LNCaP clone FGC (cell line): ENCODE results near the gene CELF1.

Experiments used
- DNase-seq: peaks from one replicate; pipeline ENCODE4 v3.0.0-alpha.2; 2011; ENCODE audit warnings: low read depth
- H3K4me3 ChIP-seq: 2 replicates; pipeline ENCODE4 v1.5.1; 2011; ENCODE audit warnings: mild to moderate bottlenecking, low read depth, low read length, control low read depth
- TF ChIP-seq, protein P1 (sequence below): IDR thresholded peaks from 2 replicates; pipeline ENCODE4 v1.5.1; 2012; ENCODE audit warnings: mild to moderate bottlenecking; ENCODE audit not compliant: control insufficient read depth, insufficient read depth; ENCODE audit errors: extremely low read depth

Gene CELF1

DNA sequence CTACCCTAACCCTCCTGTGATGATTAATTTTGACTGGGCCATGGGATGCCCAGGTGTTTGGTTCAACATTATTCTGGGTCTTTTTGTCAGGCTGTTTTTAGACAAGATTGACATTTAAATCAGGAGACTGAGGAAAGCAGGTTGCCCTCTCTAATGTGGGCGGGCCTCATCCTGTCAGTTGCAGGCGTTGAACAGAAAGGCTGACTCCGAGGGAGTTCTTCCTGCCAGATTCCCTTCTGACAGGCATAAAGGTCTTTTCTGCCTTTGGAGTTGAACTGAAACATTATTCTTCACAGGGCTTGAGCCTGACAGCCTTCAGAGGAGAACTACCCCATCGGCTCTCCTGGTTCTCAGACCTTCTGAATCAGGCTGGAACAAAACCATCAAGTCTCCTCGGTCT, 122.4 kb downstream of the CELF1 start:
- TF ChIP-seq, protein P1, sequence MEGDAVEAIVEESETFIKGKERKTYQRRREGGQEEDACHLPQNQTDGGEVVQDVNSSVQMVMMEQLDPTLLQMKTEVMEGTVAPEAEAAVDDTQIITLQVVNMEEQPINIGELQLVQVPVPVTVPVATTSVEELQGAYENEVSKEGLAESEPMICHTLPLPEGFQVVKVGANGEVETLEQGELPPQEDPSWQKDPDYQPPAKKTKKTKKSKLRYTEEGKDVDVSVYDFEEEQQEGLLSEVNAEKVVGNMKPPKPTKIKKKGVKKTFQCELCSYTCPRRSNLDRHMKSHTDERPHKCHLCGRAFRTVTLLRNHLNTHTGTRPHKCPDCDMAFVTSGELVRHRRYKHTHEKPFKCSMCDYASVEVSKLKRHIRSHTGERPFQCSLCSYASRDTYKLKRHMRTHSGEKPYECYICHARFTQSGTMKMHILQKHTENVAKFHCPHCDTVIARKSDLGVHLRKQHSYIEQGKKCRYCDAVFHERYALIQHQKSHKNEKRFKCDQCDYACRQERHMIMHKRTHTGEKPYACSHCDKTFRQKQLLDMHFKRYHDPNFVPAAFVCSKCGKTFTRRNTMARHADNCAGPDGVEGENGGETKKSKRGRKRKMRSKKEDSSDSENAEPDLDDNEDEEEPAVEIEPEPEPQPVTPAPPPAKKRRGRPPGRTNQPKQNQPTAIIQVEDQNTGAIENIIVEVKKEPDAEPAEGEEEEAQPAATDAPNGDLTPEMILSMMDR, result no peak
- no peak for DNase-seq
- H3K4me3 ChIP-seq, result no peak overlapping the region

DNA sequence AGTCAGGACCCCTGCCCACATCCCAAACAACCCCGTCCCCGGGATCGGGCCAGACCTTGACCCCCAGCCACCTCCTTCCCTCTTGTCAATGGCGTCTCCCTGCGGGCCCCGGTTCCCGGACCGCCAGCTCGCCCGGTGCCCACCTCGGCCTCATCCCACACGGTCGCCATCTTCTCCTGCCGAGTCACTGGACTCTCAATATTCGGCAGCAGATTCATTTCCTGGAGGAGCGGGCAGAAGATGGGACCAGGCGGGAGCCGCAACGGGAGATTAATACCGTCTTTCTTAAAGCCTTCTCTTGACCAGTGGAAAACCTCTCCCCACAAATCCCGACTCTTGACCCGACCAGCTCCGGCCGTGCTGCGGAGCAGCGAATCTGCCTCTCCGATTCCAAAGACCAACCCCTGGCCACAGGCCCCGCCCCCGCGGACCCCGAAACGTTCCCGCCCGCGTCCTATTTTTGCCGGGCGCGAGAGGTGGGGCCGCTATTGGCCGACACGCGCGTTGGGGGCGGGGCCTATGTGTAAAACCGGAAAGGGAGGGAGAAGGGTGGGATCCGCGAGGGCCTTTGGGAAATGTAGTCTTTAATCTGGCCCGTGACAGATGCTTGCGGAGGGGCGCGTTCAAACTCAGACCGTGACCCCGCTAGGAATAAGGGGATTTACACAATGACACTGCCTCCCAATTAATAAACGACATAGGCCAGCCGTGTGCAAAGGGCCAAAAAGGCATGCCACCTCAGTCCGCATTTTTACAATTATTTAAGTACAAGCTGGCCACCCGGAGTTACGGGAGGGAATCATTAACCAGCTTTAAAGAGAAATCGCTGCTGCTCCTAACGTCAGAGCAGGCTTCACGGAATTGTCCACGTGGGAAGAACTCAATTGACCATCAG, 126.6 kb downstream of the CELF1 start, which contains the start of gene PSMC3:
TSS of gene PSMC3 (minus strand) at position 378 of the 895 bp plus-strand sequence. CDS start at position 218, 160 bp downstream.
- TF ChIP-seq, protein P1, result no peak
- peak; percentile 71 for DNase-seq

DNA sequence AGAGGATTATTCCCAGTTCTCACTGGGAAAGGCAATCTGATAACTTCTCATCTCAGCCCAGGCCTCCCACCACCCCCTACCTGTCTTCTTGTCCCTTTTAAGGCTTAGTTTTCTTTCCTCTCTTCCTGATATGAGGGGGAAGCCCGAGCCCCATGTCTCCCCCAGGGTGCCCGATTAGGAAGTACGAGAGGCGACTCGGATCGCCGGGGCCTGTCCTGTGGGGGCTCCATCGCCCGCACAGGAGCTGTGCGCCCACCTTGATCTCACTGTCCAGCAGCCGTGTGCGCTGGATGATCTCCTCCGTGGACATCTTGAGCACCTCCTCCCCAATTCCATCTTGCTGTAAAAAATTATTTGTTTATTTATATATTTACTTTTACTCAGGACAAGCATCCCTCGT, 127.3 kb downstream of the CELF1 start:
- TF ChIP-seq, protein P1, result no peak
- H3K4me3 ChIP-seq, result peak overlapping the region; percentile 88
- no peak for DNase-seq

More for the DNA sequence above, 126.6 kb downstream of the CELF1 start, which contains the start of gene PSMC3:
- H3K4me3 ChIP-seq, result peak within 1 kb of the TSS; percentile 88

DNA sequence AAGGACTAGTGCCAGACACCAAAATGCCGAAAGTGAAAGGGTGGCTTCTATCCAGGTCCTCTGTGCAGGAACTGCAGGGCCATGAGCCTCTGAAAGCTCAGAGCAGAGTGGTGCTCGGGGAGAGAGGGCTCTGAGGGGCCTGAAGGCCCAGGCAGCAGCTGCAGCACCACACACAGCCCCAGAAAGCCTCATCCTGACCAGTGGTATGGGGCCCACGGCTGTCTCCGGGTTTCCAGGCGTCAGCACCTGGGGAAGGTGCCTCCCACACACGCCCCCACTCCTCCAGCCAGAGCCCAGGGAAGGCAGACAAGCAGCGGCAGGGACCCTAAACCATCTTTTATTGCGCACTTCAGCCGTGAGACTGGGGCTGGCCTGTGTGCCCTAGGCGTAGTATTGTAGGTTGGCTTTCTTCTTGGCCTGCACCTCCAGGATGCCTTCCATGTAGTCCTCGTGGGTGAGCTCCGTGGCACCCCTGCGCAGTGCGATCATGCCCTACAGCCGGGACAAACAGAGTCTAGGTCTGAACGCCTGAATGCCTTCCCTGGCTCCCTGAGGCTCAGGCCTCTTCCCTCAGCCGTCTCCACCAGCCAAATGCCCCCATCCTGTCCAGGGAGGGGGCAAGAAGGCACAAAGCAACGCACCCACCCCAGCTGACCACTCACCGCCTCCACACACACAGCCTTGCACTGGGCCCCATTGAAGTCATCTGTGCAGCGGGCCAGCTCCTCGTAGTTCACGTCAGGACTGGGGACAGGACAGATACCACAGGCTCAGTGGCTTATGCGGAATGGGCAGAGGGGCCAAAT, 134.3 kb downstream of the CELF1 start:
- no peak overlapping the region for H3K4me3 ChIP-seq
- TF ChIP-seq, protein P1, result no peak
- DNase-seq, result no peak

DNA sequence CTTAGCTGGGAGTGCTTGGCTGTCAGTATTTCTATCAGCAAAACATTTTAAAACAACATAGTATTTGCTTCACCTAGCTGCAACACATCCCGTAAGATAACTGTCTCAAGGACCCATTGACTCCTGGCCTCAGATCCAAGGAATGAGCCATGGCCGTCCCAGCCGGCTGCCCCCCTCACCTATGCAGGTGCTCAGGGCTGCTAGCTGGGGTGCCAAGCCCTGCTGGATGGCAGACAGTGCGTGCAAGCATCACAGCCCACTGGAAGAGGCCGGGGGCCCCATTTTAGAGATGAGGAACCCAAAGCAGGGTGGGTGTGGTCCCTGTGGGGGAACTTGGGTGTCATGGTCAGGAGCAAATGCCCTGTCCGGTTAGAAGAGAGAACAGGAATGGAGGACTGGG, 135.2 kb downstream of the CELF1 start:
- TF ChIP-seq, protein P1, result no peak
- no peak for DNase-seq
- no peak overlapping the region for H3K4me3 ChIP-seq

DNA sequence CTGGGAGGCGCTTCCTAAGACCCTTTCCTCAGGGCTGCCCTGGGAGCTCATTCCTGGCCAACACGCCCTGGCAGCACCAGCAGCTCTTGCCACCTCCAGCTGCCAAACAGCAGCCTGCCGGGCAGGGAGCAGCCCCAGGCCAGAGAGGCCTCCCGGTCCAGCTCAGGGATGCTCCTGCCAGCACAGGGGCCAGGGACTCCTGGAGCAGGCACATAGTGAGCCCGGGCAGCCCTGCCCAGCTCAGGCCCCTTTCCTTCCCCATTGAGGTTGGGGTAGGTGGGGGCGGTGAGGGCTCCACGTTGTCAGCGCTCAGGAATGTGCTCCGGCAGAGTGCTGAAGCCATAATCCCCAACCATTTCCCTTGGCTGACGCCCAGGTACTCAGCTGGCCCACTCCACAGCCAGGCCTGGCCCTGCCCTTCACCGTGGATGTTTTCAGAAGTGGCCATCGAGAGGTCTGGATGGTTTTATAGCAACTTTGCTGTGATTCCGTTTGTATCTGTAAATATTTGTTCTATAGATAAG, 136.9 kb downstream of the CELF1 start:
- no peak overlapping the region for H3K4me3 ChIP-seq
- peak; percentile 62 for DNase-seq
- TF ChIP-seq, protein P1, result no peak
